ENCODE measurements around the gene MLX. TPM values are rescaled to one million over a fixed set of nuclear protein-coding genes. Genes with fewer than 3 reads are reported as not detected.

The MLX gene
- total RNA-seq, 1 experiment from 2014 or later = 45.3 TPM

GRCh38 chr17:42585353-42585752, 18.5 kb downstream of the MLX start:
- TF ChIP-seq, protein P1, sequence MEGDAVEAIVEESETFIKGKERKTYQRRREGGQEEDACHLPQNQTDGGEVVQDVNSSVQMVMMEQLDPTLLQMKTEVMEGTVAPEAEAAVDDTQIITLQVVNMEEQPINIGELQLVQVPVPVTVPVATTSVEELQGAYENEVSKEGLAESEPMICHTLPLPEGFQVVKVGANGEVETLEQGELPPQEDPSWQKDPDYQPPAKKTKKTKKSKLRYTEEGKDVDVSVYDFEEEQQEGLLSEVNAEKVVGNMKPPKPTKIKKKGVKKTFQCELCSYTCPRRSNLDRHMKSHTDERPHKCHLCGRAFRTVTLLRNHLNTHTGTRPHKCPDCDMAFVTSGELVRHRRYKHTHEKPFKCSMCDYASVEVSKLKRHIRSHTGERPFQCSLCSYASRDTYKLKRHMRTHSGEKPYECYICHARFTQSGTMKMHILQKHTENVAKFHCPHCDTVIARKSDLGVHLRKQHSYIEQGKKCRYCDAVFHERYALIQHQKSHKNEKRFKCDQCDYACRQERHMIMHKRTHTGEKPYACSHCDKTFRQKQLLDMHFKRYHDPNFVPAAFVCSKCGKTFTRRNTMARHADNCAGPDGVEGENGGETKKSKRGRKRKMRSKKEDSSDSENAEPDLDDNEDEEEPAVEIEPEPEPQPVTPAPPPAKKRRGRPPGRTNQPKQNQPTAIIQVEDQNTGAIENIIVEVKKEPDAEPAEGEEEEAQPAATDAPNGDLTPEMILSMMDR (conservative IDR thresholded peaks at IDR 0.05) = no peak
- H3K36me3 Mint-ChIP-seq (ENCODE audit: insufficient read depth in 1 of 3, low read depth in 3 of 3) = peaks cover 18 to 85% (median 64%) of the 10 kb centered on the region in 3 experiments; a peak in 6 of 7 replicates
- Histone ChIP-seq H3K18ac (ENCODE audit: insufficient read length, low read depth, low read length) (no peak overlapping the region), H2BK120ac (ENCODE audit: low read depth, low read length, poor library complexity, severe bottlenecking) (no peak overlapping the region), H2AK5ac (ENCODE audit: insufficient read length, low read length) (no peak overlapping the region), H3T11ph (ENCODE audit: low read length) (no peak overlapping the region), H4K8ac (replicated peaks; ENCODE audit: insufficient read length, low read depth, low read length) (no peak overlapping the region), H4K5ac (ENCODE audit: insufficient read length, low read depth, low read length) (no peak overlapping the region), H2BK12ac (ENCODE audit: insufficient read length, low read depth, low read length) (no peak overlapping the region), H3K14ac (ENCODE audit: insufficient read depth, low read length) (no peak overlapping the region), H4K91ac (ENCODE audit: insufficient read length, low read depth, low read length) (no peak overlapping the region), H3K79me1 (ENCODE audit: insufficient read depth, low read depth, low read length, poor library complexity, severe bottlenecking) (no peaks in the 10 kb centered on the region), H4K20me1 (ENCODE audit: control insufficient read depth, insufficient read depth, insufficient read length) (no peaks in the 10 kb centered on the region), H3K4me2 (ENCODE audit: insufficient read depth, insufficient read length, low read length) (no peak overlapping the region), H3K23me2 (ENCODE audit: insufficient read length, low read depth, low read length, poor library complexity, severe bottlenecking) (no peaks in the 10 kb centered on the region), H2BK15ac (ENCODE audit: low read depth, low read length) (no peak overlapping the region), H3K79me2 (ENCODE audit: insufficient read depth, low read length) (no peaks in the 10 kb centered on the region), H3K9ac (ENCODE audit: extremely low read depth, insufficient read length, low read length) (no peak overlapping the region), H2BK5ac (ENCODE audit: insufficient read length, low read length) (no peak overlapping the region), H3K4me1 (ENCODE audit: insufficient read depth, low read length) (no peaks in the 10 kb centered on the region), H3K27ac (ENCODE audit: insufficient read length, low read depth, low read length) (no peak overlapping the region), H2AFZ (ENCODE audit: low read length) (no peak overlapping the region), H3K4ac (ENCODE audit: low read depth, low read length) (no peak overlapping the region), H3K9me3 (ENCODE audit: control insufficient read depth, low read depth, low read length) (no peaks in the 10 kb centered on the region), H3K23ac (ENCODE audit: insufficient read length, low read depth, low read length) (no peak overlapping the region), H3K56ac (ENCODE audit: insufficient read length, low read depth, low read length) (no peak overlapping the region), H2BK20ac (ENCODE audit: low read depth, low read length, poor library complexity, severe bottlenecking) (no peak overlapping the region), H3K27me3 (ENCODE audit: insufficient read depth, low read length) (no peaks in the 10 kb centered on the region)
- no peaks in the 10 kb centered on the region for H3K27me3 Mint-ChIP-seq (ENCODE audit: low read depth)
- no peak overlapping the region; a peak in 1 of 7 replicates for H3K27ac Mint-ChIP-seq
- no peaks in the 10 kb centered on the region for H3K4me1 Mint-ChIP-seq
- WGBS (ENCODE audit: extremely low coverage, insufficient read length, low lambda C conversion rate) = no CpG with 5 or more reads among the region's 1 CpG
- H3K4me3 Mint-ChIP-seq = no peak overlapping the region
- no peaks in the 10 kb centered on the region for H3K9me3 Mint-ChIP-seq
- DNase-seq = no peak
